Measurements from ENCODE around the gene PHF2. TPM values are rescaled to one million over a fixed set of nuclear protein-coding genes. Genes with fewer than 3 reads are reported as not detected.
A peak's percentile ranks its signal among the peaks of the same experiment; 100 is the strongest.

The PHF2 gene
- total RNA-seq, 2 experiments from 2014 or later, result 14.6 to 15.6 TPM

- H3K4me3 Mint-ChIP-seq, result peak overlapping the region; percentile 82
- H3K27ac Mint-ChIP-seq, result peak overlapping the region; percentile 85
- H3K4me1 Mint-ChIP-seq, result peaks cover 28% of the 10 kb centered on the region
- peaks cover 4% of the 10 kb centered on the region for H3K9me3 Mint-ChIP-seq
- DNase-seq, result peak; percentile 49
- H3K36me3 Mint-ChIP-seq, result peaks cover 10% of the 10 kb centered on the region
- no peaks in the 10 kb centered on the region for H3K27me3 Mint-ChIP-seq
Observed at GRCh38 chr9:93575796-93576257, 557 bp upstream of the PHF2 start.

- peaks cover 3% of the 10 kb centered on the region for H3K36me3 Mint-ChIP-seq
- peaks cover 28% of the 10 kb centered on the region for H3K4me1 Mint-ChIP-seq
- peak overlapping the region; percentile 74 for H3K27ac Mint-ChIP-seq
- H3K4me3 Mint-ChIP-seq, result peak overlapping the region; percentile 81
- H3K27me3 Mint-ChIP-seq, result no peaks in the 10 kb centered on the region
- DNase-seq, result peak; percentile 24
- H3K9me3 Mint-ChIP-seq, result no peaks in the 10 kb centered on the region
Observed at GRCh38 chr9:93577078-93577974, 942 bp downstream of the PHF2 start.

GRCh38 chr9:93577975-93578682, 1.7 kb downstream of the PHF2 start:
- Mint-ChIP-seq H3K4me3 (peak overlapping the region; percentile 81), H3K9me3 (peaks cover 2% of the 10 kb centered on the region), H3K36me3 (peaks cover 10% of the 10 kb centered on the region), H3K4me1 (peaks cover 34% of the 10 kb centered on the region), H3K27ac (peak overlapping the region; percentile 74), H3K27me3 (no peaks in the 10 kb centered on the region)
- no peak for DNase-seq

GRCh38 chr9:93578844-93579243, 2.5 kb downstream of the PHF2 start:
- no peak overlapping the region for H3K4me3 Mint-ChIP-seq
- H3K4me1 Mint-ChIP-seq, result peaks cover 34% of the 10 kb centered on the region
- H3K27ac Mint-ChIP-seq, result no peak overlapping the region
- H3K27me3 Mint-ChIP-seq, result no peaks in the 10 kb centered on the region
- H3K36me3 Mint-ChIP-seq, result peaks cover 11% of the 10 kb centered on the region
- DNase-seq, result no peak
- peaks cover 2% of the 10 kb centered on the region for H3K9me3 Mint-ChIP-seq

GRCh38 chr9:93579711-93580516, 3.5 kb downstream of the PHF2 start:
- Mint-ChIP-seq H3K27ac (no peak overlapping the region), H3K36me3 (peaks cover 22% of the 10 kb centered on the region), H3K4me1 (peaks cover 33% of the 10 kb centered on the region), H3K9me3 (peaks cover 10% of the 10 kb centered on the region), H3K4me3 (no peak overlapping the region), H3K27me3 (no peaks in the 10 kb centered on the region)
- DNase-seq, result no peak

- H3K4me3 Mint-ChIP-seq, result no peak overlapping the region
- H3K27ac Mint-ChIP-seq, result no peak overlapping the region
- DNase-seq, result no peak
- H3K27me3 Mint-ChIP-seq, result no peaks in the 10 kb centered on the region
- peaks cover 29% of the 10 kb centered on the region for H3K4me1 Mint-ChIP-seq
- H3K9me3 Mint-ChIP-seq, result peaks cover 13% of the 10 kb centered on the region
- peaks cover 27% of the 10 kb centered on the region for H3K36me3 Mint-ChIP-seq
Observed at GRCh38 chr9:93580654-93581380, 4.4 kb downstream of the PHF2 start.

GRCh38 chr9:93582115-93582514, 5.7 kb downstream of the PHF2 start:
- H3K4me1 Mint-ChIP-seq, result peaks cover 29% of the 10 kb centered on the region
- no peak for DNase-seq
- H3K27me3 Mint-ChIP-seq, result no peaks in the 10 kb centered on the region
- peaks cover 27% of the 10 kb centered on the region for H3K36me3 Mint-ChIP-seq
- no peak overlapping the region for H3K27ac Mint-ChIP-seq
- no peak overlapping the region for H3K4me3 Mint-ChIP-seq
- H3K9me3 Mint-ChIP-seq, result peaks cover 13% of the 10 kb centered on the region

GRCh38 chr9:93582550-93582949, 6.2 kb downstream of the PHF2 start:
- peaks cover 28% of the 10 kb centered on the region for H3K4me1 Mint-ChIP-seq
- peaks cover 13% of the 10 kb centered on the region for H3K9me3 Mint-ChIP-seq
- no peak overlapping the region for H3K4me3 Mint-ChIP-seq

GRCh38 chr9:93585259-93585658, 8.9 kb downstream of the PHF2 start:
- peaks cover 30% of the 10 kb centered on the region for H3K4me1 Mint-ChIP-seq
- no peak overlapping the region for H3K4me3 Mint-ChIP-seq
- H3K9me3 Mint-ChIP-seq, result peaks cover 13% of the 10 kb centered on the region
- peaks cover 27% of the 10 kb centered on the region for H3K36me3 Mint-ChIP-seq
- no peak for DNase-seq
- H3K27me3 Mint-ChIP-seq, result no peaks in the 10 kb centered on the region
- no peak overlapping the region for H3K27ac Mint-ChIP-seq

More at GRCh38 chr9:93582550-93582949, 6.2 kb downstream of the PHF2 start:
- H3K36me3 Mint-ChIP-seq, result peaks cover 27% of the 10 kb centered on the region
- no peak overlapping the region for H3K27ac Mint-ChIP-seq
- no peak for DNase-seq
- no peaks in the 10 kb centered on the region for H3K27me3 Mint-ChIP-seq

- Mint-ChIP-seq H3K9me3 (peaks cover 13% of the 10 kb centered on the region), H3K27ac (no peak overlapping the region), H3K4me3 (no peak overlapping the region), H3K27me3 (no peaks in the 10 kb centered on the region), H3K4me1 (peaks cover 34% of the 10 kb centered on the region), H3K36me3 (peaks cover 27% of the 10 kb centered on the region)
- DNase-seq, result no peak
Observed at GRCh38 chr9:93585695-93586094, 9.3 kb downstream of the PHF2 start.

- peaks cover 27% of the 10 kb centered on the region for H3K36me3 Mint-ChIP-seq
- H3K27ac Mint-ChIP-seq, result no peak overlapping the region
- H3K4me3 Mint-ChIP-seq, result no peak overlapping the region
- no peaks in the 10 kb centered on the region for H3K27me3 Mint-ChIP-seq
- H3K9me3 Mint-ChIP-seq, result peaks cover 13% of the 10 kb centered on the region
- no peak for DNase-seq
- H3K4me1 Mint-ChIP-seq, result peaks cover 38% of the 10 kb centered on the region
Observed at GRCh38 chr9:93586290-93587057, 10.1 kb downstream of the PHF2 start.

GRCh38 chr9:93587284-93587650, 10.9 kb downstream of the PHF2 start:
- Mint-ChIP-seq H3K36me3 (peaks cover 25% of the 10 kb centered on the region), H3K9me3 (peaks cover 13% of the 10 kb centered on the region), H3K4me1 (peaks cover 38% of the 10 kb centered on the region), H3K27ac (no peak overlapping the region), H3K4me3 (no peak overlapping the region), H3K27me3 (no peaks in the 10 kb centered on the region)
- DNase-seq, result no peak

GRCh38 chr9:93587651-93588347, 11.4 kb downstream of the PHF2 start:
- Mint-ChIP-seq H3K27me3 (no peaks in the 10 kb centered on the region), H3K36me3 (peaks cover 21% of the 10 kb centered on the region), H3K4me1 (peaks cover 34% of the 10 kb centered on the region), H3K9me3 (peaks cover 13% of the 10 kb centered on the region), H3K4me3 (no peak overlapping the region), H3K27ac (no peak overlapping the region)
- no peak for DNase-seq

Measured in activated naive CD8-positive, alpha-beta T cell treated with anti-CD3 and anti-CD28 coated beads for 36 hours (primary cell).